Activated CD4-positive, alpha-beta T cell treated with anti-CD3 and anti-CD28 coated beads, Interleukin-10, Interleukin-2, amounts not matched to agents 100 ng/mL and 50 ng/mL, durations not matched to agents 16 hours and 8 hours (primary cell): ENCODE results near the gene TRAPPC3.

Experiments used
- DNase-seq: peaks from one replicate; pipeline ENCODE4 v3.0.0-alpha.2; 2020

The TRAPPC3 gene

DNA sequence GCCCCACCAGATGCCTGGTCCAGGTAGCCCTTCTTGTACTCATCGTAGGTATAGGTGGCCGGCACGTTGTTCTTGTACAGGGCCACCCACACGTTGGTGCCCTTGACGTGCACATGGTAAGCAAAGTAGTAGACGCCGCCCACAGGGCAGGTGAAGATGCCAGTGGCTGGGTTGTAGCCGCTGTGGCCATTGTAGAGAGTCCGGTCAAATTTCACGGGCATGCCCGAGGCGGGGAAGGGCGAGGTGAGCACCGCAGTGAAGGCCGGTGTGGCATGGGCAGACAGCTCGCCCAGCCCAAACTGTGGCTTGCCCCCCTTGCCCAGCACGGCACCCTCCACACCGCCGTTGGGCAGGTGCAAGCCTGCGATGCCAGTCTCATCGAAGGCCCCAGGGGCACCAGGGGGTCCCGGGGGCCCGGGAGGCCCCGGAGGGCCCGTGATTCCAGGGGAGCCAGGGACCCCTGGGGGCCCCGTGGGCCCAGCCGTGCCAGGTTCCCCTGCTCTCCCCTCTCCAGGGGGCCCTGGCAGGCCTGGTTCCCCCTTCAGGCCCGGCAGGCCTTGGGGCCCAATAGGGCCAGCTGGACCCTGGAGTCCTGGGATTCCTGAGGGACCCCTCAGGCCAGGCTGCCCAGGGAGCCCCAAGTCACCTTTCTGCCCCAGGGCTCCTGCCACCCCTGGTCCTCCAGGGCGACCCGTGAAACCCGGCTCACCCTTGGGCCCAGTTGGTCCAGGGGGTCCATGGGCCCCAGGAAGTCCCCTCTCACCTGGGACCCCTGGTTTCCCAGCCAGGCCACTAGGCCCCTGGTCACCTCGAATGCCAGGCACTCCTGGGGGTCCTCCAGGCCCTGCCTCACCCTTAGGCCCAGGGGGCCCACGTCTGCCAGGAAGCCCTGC, 51.3 kb downstream of the TRAPPC3 start:
- no peak for DNase-seq

GRCh38 chr1:36096500-36097432, 52.5 kb downstream of the TRAPPC3 start:
- peak; percentile 18 for DNase-seq

- no peak for DNase-seq
These were observed 53.4 kb downstream of the TRAPPC3 start for GRCh38 chr1:36095760-36096405.

DNA sequence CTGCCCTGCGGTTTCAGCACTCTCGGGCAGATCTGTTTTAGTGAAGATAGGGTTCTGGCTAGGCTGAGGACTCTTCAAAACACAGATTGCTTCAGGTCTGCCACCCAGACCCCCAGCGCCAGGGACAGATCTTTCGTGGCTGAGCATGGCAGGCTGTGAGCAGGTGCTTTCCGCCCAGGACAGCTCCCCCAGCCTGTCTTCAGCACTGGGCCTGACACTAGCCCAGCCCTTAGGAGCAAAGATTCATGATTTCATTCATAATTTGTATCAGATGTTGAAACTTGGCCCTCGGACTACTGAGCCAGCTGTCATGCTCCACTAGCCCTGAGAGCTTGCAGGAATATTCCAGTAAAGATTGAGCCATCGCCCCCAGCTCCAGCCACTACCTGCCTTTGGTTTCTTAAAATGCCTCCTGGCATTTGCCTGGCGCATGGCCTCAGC, 54.6 kb downstream of the TRAPPC3 start:
- no peak for DNase-seq

- DNase-seq = no peak
These were observed 55.4 kb downstream of the TRAPPC3 start for GRCh38 chr1:36093929-36094328.

- no peak for DNase-seq
These were observed 56.1 kb downstream of the TRAPPC3 start for GRCh38 chr1:36093226-36093625.

DNA sequence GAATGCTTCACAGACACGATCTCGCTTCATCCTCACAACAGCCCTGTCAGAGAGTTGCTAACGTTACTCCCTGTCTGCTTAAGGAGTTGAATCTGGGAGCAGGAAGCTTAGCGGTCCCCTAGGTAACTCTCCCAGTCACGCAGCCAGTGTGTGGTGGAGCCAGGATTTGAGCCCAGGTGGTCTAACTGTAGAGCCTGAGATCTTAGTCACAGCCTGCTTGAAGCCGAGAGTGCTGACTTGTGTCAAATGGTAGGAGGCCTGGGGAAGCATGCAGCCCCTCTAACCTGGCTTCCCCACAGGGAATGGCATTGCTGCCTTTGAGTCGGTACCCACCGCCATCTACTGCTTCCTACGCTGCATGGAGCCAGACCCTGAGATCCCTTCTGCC, 56.5 kb downstream of the TRAPPC3 start:
- DNase-seq = no peak

DNA sequence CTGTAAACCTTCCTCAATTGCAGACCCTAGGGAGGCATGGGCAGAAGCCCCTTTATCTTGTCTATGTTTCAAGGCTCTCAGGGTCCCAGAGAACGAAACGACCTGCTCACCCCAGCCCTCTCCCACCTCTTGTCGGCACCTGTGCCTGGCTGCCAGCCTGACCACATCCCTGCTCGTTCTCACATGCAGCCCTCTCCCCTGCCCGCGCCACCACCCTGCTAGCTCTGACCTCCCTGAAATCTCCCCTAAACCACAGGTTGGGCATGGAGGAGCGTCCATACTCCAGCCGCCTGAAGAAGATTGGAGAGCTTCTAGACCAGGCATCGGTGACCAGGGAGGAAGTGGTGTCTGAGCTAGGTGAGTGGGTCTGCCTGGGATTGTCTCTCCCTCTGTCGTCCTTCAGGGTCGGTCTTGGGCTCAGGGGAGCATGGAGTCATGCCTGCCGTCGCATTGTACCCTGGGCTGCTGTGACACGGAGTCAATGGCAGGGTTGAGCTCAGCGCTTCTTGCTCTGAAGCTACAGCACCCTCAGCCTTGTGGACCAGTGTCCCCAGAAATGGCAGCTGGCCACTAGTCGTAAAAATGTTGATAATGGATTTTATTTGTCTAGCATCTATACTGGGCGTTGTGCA, 57.0 kb downstream of the TRAPPC3 start:
- DNase-seq = no peak

DNA sequence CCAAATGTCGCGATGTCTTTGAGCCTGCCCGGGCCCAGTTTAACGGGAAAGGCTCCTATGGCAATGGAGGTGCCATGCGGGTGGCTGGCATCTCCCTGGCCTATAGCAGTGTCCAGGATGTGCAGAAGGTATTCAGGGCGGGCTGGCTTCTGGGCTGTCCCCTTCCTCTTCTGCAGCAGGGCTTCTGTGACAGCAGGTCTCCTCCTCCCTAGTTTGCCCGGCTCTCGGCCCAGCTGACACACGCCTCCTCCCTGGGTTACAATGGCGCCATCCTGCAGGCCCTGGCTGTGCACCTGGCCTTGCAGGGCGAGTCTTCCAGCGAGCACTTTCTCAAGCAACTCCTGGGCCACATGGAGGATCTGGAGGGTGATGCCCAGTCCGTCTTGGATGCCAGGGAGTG, 57.6 kb downstream of the TRAPPC3 start:
- DNase-seq = no peak

- DNase-seq = no peak
These were observed 58.1 kb downstream of the TRAPPC3 start for GRCh38 chr1:36091141-36091540.

GRCh38 chr1:36089393-36090121, 59.7 kb downstream of the TRAPPC3 start:
- peak; percentile 35 for DNase-seq

DNA sequence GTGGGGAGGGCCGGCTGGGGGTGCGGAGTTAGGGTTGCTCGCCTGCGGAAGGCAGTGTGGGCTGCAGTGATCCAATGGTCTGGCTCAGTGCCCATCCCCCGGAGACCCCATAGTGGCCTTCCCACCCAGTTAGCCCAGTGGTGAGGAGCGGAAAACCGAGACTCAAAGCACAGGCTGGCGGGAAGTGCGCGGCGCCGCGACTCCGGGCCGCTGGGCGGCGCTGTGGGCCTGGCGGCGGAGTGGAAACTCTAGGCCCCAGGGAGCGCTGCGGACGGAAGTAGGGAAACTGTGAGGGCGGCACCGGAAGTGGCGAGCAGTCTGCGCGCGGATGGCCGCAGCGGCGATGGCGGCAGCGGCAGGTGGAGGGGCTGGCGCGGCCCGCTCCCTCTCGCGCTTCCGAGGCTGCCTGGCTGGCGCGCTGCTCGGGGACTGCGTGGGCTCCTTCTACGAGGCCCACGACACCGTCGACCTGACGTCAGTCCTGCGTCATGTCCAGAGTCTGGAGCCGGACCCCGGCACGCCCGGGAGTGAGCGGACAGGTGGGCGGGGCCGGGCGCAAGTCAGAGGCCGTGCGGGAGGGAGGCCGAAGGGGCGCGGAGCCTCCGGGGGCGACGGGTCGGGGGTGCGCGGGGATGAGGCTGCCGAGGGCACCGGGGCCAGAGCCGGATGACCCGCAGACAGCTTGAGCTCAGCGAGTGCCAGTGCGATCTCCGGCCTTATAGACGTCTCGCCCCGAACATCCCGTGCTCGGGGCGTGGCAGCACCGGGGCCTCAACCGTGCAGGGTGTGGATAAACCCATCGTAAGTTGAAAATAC, 60.5 kb downstream of the TRAPPC3 start, which contains the start of gene ADPRS:
Gene ADPRS, plus strand, starts transcription at position 316 of the 816 bp plus-strand sequence. Its CDS starts 13 bp downstream, at position 329.
- DNase-seq = peak; percentile 93

- no peak for DNase-seq
These were observed 61.1 kb downstream of the TRAPPC3 start for GRCh38 chr1:36088265-36088576.

DNA sequence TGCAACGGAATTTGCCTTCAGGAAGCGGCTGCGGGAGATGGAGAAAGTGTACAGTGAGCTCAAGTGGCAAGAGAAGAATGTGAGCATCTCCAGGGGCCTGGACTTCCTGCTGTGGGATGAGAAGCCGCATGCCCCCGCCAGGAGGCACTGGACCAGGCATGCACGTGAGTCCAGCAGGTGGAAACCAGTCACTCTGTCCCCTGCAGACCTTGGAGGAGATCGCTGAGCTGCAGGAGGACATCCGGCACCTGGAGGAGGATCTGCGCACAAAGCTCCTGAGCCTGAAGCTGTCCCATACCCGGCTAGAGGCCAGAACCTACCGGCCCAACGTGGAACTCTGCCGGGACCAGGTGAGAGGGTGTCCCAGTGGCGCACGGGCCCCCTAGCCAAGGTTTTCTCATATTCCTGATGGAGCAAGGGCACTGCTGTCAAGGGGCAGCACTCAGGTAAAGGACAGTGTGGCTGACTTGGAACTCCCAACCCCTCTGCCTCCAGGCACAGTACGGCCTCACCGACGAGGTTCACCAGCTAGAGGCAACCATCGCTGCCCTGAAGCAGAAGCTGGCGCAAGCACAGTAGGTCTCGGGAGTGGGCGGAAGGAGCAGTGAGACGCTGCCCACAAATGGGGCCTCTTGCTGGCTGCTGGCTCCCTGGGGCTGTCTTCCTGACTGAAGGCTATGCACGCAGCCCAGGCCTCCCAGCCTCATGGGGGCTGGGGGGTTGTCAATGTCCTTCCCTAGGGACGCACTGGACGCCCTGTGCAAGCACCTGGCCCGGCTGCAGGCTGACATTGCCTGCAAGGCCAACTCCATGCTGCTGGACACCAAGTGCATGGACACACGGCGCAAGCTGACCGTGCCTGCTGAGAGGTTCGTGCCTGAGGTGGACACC, 61.8 kb downstream of the TRAPPC3 start:
- DNase-seq = no peak
